Stimulated activated CD4-positive, alpha-beta T cell treated with anti-CD3 and anti-CD28 coated beads, Interleukin-12 subunit alpha, Interleukin-12 subunit beta, amount 100 ng/mL, for 48 hours (primary cell): ENCODE results near the gene IFITM2.
A peak's percentile ranks its signal among the peaks of the same experiment; 100 is the strongest.
"Not testable (repeated sequence)": the region's sequence is repeated elsewhere in the genome, so short reads cannot be mapped to it uniquely, and the experiment has no call there.

Experiments
- DNase-seq, 3 donors: peaks; one replicate each; pipeline ENCODE4 v3.0.0-alpha.2; 2020; ENCODE audit warnings: low read depth in 2 of 3, low spot score in 1 of 3

Gene IFITM2

GRCh38 chr11:307766-308708 is at the start of gene IFITM2:
Gene IFITM2 (plus strand): TSS chr11:307816. CDS start chr11:308193, 377 bp downstream.
- DNase-seq: not testable (repeated sequence)

DNA sequence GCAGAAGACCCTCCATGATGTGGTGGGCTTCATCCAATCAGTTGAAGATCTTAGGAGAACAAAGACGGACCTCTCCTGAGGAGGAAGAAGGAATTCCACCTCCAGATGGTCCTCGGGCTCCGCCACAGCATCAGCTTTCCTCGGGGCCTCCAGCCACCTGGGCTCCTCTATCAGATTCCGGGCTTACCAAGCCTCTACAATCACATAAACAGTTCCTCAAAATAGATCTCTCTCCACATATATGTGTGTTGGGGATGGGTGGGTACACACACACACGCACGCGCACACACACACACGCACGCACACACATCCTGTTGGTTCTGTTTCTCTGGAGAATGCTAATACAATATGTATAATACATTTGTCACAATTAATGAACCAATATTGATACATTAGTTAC is 48.2 kb upstream of the IFITM2 start:
- DNase-seq: no peak

- no peak for DNase-seq
Measured at GRCh38 chr11:261624-262023, 46.0 kb upstream of the IFITM2 start.

GRCh38 chr11:266676-267439 is 40.8 kb upstream of the IFITM2 start:
- DNase-seq: peak in 1 of 3 donors; percentile 22

DNA sequence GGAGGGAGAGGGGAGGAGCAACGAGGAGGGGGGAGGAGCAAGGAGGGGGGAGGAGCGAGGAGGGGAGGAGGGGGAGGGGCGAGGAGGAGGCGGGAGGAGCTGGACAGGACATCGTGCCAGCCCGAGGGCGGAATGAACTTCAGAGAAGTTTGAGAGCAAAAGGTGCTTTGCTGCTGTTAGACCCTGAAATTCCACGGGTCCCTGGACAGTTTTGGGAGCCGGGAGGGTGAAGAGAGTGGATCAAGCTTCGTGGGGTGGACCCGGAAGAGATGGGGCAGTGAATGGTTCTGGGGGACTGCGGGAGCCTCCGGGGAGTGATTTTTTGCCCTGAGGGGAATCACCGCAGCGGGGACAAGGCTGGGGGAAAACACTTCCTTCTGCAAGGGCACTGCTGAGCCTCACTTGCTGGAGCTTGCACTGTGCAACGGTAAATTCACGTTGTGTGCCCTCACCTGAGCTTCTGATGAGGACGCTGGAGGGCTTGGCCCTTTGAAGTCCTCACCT is 40.1 kb upstream of the IFITM2 start:
- peak in 1 of 3 donors; percentile 31 for DNase-seq

DNA sequence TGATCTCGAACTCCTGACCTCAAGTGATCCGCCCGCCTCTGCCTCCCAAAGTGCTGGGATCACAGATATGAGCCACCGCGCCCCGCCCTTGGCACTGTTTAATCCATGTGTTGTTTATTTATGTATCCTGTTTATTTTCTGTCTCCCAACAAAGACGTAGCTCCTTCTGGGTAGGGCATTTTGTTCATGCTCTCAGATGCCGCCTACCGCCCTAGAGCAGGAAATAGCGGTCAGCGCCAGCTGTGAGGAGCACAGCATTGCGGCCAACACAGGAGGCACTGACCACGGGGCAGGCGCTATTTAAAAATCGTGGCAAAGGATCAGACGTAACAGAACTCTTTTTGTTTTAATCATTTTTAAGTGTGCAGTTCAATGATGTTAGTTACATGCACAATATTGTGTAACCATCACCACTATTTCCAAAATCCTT is 38.9 kb upstream of the IFITM2 start:
- peak in 1 of 3 donors; percentile 14 for DNase-seq

DNA sequence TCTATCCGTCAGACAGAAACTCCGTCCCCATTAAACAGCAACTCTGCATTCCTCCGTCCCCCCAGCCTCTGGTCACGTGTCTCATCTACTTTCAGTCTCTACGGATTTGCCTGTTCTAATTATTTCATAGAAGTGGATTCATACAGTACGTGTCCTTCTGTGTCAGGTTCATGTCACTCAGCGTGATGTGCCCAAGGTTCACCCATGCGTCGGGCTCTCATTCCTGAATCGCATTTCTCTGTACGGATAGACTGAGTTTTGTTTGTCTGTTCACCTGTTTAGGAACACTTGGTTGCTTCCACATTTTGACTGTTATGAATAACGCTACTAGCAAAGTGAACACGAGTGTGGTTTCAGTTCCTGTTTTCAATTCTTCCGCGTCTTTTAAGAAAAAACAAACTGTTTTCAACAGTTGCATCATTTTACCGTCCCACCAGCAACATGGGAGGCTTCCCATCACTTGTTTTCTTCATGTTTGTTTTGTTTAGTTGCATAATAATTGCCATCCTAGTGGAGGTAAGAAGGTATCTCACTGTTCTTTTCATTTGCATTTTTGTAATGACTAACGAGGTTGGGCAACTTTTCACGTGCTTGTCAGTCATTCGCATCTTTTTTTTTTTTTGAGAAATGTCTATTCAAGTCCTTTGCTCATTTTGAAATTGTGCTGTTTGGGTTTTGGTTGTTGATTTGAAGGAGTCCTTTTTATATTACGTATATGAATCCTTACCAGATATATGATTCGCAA is 38.3 kb upstream of the IFITM2 start:
- DNase-seq: peak in 1 of 3 donors; percentile 43

DNA sequence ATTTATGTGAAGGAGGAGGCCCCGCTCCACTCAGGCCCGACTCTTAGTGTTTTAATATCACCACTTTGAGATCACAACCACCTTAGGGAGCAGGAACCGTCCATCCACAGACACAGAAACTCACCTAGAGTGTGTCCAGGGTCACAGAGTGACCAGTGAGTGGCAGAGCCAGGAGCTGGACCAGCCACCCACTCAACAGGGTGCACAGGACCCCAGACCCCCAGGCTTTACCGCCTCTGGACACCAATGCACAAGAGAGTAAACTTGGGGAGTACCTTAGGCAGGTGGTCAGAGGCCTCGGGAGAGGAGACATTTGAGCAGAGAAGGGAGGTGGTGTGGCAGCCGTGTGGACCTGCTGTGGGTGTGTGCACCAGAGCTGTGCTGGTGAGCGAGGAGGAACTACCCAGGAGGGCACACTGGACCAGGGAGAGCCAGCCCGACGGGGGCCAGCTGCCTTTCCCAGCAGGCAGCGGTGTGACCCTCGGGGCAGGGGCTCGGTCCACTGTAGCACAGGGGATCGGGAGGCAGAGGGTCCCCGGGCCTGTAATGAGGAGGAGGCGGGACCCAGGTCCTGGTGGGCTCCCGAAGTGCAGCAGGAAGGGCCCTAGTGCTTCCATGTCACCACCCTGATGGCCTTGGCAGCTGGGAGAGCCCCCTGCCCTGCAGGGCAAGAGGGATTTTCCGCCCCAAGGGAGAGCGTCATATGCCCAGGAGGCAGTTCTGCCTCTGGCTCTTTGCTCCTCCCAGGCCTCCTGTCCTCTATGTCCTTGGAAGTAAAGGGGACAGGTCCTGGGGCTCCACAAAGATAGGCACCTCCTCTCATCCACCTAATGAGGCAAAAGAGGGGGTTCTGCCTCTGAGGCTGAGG is 36.9 kb upstream of the IFITM2 start:
- DNase-seq: no peak

GRCh38 chr11:271319-271715 is 36.3 kb upstream of the IFITM2 start:
- no peak for DNase-seq

DNA sequence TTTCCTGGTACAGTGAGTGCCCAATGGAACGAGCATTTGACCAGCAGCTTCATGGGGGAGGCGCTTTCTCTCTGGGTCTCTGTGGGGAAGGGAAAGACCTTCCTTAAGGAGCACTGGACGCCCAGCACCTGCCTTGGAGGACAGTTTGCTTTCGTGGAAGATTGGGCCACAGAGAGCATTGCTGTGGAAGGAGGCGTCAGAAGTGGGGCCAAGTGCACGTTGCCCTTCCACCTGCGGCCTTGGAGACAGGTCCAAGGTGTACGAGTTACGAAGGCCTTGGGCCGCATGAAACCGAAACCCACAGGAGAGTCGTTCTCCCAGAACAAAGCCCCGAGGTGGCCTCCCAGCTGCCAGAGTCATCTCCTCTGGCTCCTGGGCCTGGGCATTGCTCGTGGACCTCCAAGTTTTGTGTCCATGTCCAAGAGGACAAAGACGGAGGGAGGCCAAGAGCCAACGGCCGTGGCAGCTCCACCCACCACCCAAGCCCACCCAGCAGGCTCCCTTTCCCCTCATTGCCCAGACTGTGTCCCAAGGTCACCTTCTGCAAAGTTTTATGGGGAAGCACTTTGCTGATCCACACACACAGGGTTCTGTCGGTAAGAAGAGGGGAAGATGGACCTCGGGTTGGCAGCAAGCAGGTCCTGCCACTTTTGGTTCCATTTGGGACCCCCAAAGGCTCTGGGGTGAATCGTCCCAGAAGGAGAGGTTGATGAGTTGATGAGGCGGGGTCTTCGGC is 35.3 kb upstream of the IFITM2 start:
- no peak for DNase-seq

GRCh38 chr11:272931-273198 is 34.8 kb upstream of the IFITM2 start:
- DNase-seq: no peak

DNA sequence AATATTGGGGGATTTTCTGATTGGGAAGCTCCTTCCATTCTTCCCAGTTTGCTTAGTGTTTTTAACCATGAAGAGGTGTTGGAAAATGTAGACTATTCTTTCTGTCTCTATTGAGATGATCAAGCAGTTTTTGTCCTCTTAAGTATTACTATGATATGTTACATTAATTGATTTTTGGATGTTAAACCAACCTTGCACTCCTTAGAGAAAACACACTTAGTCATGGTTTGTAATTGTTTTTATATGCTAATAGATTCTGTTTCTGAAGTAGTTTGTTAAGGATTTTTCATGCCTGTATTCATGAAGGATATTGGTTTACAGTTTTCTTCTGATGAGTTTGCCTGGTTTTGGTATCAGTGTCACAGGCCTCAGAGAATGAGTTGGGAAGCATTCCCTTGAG is 31.4 kb upstream of the IFITM2 start:
- no peak for DNase-seq

DNA sequence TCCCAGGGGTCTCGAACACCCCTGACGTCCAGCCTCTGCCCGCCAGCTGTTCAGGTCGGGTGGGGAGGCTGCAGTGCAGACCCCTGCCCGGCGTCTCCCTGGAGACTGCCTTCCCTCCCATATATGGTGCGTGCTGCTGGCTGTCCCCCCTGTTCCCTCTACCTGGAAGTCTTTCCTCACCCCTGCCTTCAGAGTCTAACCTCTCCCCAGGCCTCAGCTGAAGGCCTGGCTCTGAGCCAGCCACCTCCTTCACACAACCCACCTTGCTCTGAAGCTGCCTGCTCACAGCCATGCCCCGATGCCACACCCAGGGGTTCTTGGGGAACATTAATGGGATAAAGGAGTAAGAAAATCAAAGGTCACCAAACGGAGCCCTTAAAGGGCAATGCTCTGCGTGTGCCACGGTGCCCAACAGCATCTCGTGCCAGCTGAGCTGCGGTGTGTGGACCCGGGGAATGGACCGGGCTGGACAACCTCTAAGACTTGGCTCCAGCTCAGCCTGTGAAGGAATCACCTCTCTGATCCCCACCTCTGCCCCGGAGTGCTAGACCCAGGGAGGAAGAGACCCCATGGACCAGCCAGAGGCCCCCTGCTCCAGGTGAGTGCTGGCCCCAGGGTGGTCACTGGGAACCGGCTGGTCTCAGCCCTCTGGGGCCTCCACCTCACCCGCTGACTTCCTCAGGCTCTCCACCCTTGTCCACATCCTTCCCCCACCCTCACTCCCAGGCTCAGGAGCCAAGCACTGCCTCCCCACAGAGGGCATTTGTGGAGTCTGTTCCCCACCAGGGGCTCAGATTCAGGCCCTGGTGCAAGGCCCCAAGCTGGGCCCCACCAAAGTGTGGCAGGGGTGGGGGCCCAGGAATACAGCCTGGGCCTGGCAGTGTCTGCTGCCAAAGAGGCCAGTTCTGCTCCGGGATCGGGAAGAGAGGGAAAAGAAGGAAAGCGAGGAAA is 29.3 kb upstream of the IFITM2 start, which contains the start of gene NLRP6:
Gene NLRP6 (plus strand): TSS at position 407 of the 951 bp plus-strand sequence. CDS start 163 bp downstream, at position 570.
- DNase-seq: no peak

DNA sequence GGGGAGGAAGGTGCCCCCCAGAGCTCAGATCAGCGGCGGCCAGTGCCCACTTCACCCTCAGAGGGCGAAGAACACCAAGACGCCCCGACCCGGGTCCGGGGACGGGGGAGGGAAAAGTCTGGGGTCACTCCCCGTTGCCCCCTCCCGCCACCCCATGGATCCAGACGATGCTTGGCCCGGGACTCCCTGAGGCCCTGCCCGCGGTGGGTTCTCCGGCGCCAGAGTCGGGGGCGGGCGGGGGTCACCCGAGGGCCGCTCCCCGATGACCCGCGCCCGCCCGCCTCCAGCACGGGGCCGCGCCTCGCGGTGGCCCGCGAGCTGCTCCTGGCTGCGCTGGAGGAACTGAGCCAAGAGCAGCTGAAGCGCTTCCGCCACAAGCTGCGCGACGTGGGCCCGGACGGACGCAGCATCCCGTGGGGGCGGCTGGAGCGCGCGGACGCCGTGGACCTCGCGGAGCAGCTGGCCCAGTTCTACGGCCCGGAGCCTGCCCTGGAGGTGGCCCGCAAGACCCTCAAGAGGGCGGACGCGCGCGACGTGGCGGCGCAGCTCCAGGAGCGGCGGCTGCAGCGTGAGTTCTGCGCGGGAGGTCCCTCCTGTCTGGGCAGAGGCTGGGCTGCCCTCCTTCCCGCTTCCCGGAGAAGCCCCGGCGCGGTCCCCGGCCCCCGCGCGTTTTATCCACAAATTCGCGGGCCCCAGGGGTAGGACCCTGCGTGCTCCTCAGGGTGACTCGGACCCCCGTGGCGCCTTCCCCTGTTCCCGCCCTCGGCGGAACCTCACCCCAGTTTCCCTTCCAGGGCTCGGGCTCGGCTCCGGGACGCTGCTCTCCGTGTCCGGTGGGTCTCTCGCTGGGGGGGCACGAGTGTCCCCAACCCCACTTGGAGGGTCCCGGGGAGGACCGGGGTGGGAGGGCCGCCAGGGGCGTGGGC is 28.3 kb upstream of the IFITM2 start:
- DNase-seq: no peak

DNA sequence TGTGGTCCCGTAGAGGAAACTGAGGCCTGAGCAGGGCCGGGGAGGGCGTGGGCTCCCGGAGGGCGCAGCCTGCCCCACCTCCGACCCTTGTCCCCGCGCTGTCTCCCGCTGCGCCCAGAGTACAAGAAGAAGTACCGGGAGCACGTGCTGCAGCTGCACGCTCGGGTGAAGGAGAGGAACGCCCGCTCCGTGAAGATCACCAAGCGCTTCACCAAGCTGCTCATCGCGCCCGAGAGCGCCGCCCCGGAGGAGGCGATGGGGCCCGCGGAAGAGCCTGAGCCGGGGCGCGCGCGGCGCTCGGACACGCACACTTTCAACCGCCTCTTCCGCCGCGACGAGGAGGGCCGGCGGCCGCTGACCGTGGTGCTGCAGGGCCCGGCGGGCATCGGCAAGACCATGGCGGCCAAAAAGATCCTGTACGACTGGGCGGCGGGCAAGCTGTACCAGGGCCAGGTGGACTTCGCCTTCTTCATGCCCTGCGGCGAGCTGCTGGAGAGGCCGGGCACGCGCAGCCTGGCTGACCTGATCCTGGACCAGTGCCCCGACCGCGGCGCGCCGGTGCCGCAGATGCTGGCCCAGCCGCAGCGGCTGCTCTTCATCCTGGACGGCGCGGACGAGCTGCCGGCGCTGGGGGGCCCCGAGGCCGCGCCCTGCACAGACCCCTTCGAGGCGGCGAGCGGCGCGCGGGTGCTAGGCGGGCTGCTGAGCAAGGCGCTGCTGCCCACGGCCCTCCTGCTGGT is 27.5 kb upstream of the IFITM2 start:
- no peak for DNase-seq

DNA sequence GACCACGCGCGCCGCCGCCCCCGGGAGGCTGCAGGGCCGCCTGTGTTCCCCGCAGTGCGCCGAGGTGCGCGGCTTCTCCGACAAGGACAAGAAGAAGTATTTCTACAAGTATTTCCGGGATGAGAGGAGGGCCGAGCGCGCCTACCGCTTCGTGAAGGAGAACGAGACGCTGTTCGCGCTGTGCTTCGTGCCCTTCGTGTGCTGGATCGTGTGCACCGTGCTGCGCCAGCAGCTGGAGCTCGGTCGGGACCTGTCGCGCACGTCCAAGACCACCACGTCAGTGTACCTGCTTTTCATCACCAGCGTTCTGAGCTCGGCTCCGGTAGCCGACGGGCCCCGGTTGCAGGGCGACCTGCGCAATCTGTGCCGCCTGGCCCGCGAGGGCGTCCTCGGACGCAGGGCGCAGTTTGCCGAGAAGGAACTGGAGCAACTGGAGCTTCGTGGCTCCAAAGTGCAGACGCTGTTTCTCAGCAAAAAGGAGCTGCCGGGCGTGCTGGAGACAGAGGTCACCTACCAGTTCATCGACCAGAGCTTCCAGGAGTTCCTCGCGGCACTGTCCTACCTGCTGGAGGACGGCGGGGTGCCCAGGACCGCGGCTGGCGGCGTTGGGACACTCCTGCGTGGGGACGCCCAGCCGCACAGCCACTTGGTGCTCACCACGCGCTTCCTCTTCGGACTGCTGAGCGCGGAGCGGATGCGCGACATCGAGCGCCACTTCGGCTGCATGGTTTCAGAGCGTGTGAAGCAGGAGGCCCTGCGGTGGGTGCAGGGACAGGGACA is 26.7 kb upstream of the IFITM2 start:
- DNase-seq: no peak
